GM19468 (cell line): Measurements from ENCODE around the gene HAVCR1.
"Not testable (repeated sequence)": the region's sequence is repeated elsewhere in the genome, so short reads cannot be mapped to it uniquely, and the experiment has no call there.

Source experiments
- ATAC-seq: cut with Tn5 transposase; IDR thresholded peaks from one replicate; pipeline ENCODE4 v1.9.1; 2021; ENCODE audit warnings: mild to moderate bottlenecking, moderate library complexity, moderate number of reproducible peaks; ENCODE audit not compliant: unreplicated experiment; ENCODE audit errors: extremely low read depth

HAVCR1 gene

DNA sequence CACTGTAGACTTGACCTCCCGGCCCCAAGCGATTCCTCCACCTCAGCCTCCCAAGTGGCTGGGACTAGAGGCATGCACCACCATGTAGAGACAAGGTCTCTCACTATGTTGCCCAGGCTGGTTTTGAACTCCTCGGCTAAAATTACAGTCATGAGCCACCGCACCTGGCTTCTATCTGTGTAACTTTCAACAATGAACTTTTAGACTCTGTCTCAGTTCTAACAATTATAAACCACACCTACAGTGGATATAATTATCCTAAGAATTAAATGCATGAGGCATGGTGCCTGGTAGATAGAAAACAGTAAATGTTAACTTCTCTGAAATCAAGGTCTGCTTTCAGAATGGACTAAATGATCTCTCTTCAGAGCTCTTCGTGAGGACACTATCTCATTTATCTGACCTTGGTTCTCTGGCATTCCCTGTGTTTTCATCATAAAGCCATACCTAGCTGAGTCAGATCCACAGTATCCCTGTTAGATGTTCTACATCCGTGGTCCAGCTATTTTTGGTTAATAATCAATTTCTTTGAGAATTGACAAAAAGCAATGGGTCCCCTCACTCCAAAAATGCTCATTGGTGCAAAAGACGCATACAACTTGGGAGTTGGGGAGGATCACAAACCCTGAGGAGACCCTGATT lies 7.2 kb downstream of the HAVCR1 start:
- ATAC-seq: no peak

DNA sequence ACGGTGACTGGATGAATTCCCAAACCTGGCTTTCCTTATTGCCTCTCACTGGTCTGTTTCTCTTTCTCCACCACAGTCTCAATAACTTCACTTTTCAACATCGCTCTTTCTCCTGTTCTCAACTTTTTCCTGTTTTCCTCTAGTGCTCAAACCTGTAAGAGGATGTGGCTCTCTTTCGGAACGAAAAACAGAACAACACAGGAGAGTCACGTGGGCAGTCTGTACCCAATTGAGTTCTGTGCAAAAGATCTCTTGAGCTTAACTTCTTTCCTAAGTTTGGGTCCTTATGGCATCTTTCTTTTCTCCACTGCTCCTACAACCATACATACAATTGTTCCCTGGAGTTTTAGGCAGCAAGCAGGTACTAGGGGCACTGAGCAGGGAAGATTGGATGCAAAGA lies 8.9 kb downstream of the HAVCR1 start:
- no peak for ATAC-seq

- no peak for ATAC-seq
These were observed 9.3 kb downstream of the HAVCR1 start for GRCh38 chr5:157049605-157050004.

DNA sequence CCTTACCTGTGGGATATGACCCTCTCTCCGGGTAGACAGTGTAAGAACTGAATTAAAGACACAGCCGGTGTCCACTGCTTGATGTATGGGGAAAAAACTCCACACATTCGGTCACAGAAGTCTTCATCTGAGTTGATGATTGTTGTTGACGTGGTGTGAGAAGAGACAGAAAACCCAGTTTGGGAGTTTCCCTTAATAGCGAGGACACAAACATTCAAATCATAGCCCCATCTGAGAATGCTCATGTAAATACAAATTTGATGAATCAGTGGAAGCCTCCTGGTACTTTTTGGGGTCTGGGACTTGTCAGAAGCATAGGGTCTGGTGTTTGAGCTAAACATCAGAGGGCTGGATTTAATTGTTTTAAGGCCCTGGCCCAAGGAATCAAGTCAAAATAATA lies 11.0 kb downstream of the HAVCR1 start:
- ATAC-seq: no peak

- not testable (repeated sequence) for ATAC-seq
These were observed 11.9 kb downstream of the HAVCR1 start for GRCh38 chr5:157047016-157047415.

DNA sequence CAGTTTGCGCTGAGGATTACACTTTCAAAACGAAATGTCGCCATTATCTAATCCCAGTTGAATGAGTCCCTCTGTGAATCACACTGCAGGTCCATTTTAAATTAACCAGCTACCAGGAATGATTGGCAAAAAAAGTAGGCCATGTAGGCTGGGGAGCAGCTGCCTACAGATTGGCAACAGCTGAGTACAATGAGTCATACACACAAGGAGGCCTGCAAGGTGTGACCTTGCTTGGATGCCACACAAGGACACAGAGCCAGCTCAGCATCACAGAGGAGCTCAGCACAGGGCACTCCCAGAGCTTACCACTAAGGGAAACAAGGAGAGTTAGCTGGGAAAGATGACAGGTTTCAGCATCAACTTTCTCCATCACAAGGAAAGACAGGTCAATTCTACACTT lies 12.9 kb downstream of the HAVCR1 start:
- ATAC-seq: no peak

DNA sequence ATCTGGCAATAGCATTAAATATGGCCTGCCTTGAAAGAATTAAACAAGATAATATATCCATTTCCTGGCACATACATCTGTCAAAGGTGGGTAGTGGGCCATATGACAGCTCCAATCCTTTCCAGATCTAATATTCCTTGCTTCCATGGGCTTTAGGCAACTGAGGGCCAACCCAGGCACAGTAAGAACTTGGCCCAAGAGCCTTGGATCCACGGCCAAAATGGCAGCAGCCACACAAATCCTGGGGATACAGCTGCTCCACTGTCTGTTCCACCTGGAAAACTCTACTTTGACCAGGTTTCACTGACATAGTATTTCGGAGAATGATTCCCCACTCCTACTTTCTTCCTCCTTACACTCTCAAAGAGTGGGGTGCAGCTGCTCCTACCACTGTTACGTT lies 13.3 kb downstream of the HAVCR1 start:
- no peak for ATAC-seq

DNA sequence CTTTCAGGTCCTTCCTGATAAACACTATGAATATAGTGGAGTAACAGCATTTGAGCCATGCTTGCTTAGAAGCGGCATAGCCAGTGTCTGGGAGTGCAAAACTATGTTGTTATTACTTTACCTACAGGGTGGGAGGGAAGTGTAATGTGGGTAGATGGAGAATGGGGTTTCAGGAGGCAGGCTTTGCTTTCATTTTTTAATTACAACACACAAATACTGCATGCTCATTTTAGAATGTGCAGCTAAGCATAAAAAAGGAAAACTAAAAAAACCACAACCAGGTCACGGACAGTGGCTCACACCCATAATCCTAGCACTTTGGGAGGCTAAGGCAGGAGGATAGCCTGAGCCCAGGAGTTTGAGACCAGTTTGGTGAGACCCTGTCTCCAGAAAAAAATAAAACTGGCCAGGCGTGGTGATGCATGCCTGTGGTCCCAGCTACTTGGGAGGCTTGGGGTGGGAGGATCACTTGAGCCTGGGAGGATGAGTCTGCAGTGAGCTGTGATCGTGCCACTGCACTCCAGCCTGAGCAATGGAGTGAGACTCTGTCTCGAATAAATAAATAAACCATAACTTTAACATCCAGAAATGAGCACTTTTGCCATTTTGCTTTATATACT lies 20.2 kb downstream of the HAVCR1 start:
- no peak for ATAC-seq

DNA sequence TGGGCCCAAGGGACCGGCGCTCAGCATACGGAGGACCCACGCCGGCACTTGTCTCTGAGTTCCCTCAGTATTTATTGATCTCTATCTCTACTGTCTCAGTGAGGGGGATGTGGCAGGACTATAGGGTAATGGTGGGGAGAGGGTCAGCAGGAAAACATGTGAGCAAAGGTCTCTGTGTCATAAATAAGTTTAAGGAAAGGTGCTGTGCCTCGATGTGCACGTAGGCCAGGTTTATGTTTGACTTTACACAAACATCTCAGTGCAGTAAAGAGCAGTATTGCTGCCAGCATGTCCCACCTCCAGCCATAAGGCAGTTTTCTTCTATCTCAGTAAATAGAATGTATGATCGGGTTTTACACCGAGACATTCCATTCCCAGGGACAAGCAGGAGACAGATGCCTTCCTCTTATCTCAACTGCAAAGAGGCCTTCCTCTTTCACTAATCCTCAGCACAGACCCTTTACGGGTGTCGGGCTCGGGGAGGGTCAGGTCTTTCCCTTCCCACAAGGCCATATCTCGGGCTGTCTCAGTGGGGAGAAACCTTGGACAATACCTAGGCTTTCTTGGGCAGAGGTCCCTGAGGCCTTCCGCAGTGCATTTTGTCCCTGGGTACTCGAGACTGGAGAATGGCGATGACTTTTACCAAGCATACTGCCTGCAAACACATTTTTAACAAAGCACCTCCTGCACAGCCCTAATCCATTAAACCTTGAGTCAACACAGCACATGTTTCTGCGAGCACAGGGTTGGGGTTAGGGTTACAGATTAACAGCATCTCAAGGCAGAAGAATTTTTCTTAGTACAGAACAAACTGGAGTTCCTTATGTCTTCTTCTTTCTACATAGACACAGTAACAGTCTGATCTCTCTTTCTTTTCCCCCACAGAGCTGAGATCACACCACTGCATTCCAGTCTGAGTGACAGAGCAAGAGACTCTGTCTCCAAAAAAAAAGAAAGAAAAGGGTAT lies 24.5 kb downstream of the HAVCR1 start:
- ATAC-seq: not testable (repeated sequence)

- no peak for ATAC-seq
These were observed 25.8 kb downstream of the HAVCR1 start for GRCh38 chr5:157033071-157033583.

GRCh38 chr5:157030692-157031091 lies 28.2 kb downstream of the HAVCR1 start:
- ATAC-seq: no peak

- no peak for ATAC-seq
These were observed 29.5 kb downstream of the HAVCR1 start for GRCh38 chr5:157029457-157029856.

DNA sequence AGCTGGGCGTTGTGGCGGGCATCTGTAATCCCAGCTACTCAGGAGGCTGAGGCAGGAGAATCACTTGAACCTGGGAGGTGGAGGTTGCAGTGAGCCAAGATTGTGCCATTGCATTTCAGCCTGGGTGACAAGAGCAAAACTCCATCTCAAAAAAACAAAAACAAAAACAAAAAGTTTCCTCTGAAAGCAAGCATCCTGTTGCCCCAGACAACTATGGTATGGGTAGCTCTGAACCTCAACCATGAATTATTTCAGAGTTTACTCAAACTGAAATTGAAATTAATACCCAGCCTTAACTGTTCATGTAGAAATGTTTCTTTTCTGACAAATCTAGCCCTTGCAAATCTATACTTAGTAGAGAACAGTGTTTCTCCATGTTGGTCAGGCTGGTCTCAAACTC lies 31.3 kb downstream of the HAVCR1 start:
- ATAC-seq: peak; percentile 98

DNA sequence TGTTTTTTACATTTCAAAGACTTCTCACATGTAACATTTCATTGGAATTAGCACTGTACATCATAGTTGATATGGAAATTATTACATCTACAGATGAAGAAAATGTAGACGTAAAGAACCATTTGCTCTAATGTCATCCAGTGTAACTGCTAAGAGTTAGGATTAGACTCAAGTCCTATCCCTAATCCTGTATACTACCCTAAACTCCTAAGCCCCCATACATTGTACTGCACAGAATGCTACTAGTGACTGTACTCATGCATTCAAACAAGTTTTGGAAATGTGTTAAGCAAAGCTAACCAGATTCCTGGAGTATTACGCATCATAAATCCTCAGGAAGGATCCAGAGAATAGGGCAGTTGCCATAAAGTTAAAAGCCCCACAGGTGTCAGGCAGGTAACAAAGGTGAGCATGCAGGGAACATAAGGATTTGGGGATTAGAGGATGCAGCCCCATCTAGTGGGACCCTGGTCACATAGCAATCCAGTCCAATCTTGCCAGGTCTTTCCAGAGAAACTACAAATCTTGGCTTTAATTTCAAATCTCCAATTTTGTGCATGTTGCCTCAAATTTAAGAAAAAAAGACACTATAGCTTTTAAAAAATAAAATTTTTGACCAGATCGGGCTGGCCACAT lies 32.0 kb downstream of the HAVCR1 start:
- ATAC-seq: no peak

- ATAC-seq: peak; percentile 22
These were observed 33.7 kb downstream of the HAVCR1 start for GRCh38 chr5:157025093-157025698.

DNA sequence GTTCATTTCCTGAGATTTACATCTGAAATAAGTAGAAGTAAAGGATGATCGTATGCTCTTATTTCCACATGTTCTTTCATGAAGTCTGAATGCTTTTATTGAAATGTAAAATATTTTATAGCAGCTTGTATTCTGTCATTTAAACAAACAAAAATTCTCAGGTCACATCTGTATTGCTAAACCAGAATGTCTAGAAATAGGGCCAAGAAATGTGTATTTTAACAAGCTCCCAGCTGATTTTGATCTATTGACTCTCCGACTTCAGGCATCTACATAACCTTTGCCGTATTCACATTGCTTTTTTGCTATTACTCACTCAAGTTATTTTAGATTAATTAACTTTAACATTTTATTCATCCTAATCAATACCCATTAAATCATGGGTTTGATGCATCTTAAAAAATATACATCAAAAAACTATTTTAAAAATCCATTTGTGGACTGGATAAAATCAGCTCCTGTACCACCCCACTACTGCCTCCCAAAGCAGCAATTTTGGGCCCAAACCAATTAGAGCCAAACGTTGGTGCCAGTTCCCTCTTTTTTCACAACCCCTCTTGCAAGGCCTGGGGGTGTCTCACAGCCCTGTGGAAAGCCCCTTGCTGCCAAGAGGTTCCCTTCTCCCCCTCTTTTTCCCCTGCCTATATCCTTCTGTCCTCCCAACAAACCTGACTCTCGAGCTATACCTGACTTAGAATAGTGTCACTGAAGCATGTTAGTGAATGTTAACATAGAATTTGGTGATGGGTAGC lies 34.5 kb downstream of the HAVCR1 start:
- ATAC-seq: no peak

GRCh38 chr5:157022024-157022423 lies 36.9 kb downstream of the HAVCR1 start:
- no peak for ATAC-seq

DNA sequence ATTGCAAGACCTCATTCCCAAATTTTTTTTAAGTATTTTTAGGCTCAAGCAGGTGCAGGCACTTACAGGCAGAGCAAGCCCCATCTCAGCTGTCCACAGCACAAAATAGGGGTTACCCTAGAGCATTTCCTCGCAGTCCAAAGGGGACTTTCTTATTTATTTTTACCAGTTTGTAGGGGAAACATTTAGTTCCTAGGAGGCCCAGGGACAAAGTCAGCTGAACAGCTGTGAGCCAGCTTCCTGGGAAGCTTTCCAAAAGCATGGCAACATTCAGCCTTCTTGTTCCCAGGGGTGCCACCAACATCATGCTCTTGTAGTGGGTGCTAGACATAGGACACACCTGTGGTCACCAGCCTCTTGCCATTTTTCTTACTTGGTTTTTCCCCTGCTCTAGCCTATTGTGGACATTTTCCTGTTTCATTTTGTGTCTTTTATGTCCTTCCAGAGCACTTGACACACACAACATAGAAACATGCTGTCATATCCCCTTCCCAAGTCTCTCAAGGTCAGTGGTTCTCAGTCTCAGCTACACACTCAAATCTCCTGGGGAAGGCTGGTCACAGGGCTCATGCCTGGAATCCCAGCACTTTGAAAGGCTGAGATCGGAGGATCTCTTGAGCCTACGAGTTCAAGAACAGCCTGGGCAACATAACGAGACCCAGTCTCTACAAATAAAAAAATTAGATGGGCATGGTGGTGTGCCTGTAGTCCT lies 38.2 kb downstream of the HAVCR1 start:
- no peak for ATAC-seq

DNA sequence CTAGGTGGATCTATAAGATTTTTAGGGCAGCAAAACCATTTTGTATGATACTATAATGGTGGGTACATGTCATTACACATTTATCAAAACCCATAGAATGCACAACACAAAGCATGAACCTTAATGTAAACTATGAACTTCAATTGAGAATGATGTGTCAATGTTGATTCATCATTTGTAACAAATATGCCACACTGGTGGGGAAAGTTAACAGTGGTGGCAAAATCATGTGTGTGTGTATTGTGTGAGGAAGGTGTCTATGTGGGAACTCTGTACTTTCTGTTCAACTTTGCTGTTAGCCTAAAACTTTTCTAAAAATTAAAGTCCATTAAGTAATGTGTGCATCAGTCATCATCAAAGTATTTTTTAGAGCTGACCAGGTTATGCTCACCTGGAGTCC lies 38.9 kb downstream of the HAVCR1 start:
- ATAC-seq: no peak
